HS-5 (cell line): ENCODE results near the gene HDAC7.

Source experiments
- DNase-seq: peaks from one replicate; pipeline ENCODE4 v3.0.0-alpha.2; 2012; ENCODE audit warnings: low read depth

Gene HDAC7

DNA sequence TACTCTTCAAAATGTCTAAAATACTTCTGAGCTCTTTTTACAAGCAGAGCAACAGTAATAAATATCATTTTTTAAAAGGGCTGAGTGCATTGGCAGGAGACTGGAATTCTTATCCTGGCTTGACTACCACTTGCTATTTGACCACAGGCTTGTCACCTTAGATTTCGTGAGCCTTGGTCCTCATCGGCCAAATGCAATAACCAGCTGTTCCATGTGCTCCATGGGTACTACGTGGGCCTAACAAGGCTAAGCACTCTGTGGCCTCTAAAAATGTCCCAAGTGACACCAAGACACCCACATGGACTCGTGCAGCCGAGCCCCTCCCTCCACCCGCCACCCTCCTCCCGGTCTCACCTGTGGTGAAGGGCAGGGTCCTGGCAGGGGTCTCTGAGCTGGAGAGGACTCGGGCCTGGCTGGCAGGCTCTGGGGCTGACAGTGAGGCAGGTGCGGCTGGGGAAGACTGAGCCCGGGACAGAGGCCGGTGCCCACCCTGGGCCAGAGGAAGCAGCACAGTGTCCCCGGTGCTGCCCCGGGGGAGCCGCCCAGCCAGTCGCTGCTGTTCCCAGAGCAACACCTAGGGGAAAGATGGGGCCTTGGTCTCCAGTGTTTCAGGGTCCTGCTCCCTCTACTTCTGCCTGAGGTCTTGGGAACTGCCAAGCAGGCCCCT, 26.6 kb downstream of the HDAC7 start:
- DNase-seq = no peak

DNA sequence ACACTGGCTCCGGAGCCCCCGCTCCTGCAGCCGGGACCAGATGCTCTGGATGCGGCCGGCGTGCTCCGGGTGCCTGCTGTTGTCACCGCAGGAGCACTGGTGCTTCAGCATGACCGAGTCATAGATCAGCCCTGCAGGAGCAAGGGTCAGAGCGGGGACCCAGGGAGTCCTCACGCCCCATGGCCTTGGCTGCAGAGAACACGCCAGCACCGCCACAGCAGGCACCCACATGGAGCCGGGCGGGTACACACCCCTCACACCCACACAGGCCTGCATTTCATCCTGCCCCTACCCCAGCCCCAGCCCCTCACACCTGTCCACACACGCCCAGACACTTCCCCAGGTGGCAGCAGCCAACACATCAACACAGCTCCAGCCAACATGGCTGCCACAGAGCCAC, 27.8 kb downstream of the HDAC7 start:
- no peak for DNase-seq

DNA sequence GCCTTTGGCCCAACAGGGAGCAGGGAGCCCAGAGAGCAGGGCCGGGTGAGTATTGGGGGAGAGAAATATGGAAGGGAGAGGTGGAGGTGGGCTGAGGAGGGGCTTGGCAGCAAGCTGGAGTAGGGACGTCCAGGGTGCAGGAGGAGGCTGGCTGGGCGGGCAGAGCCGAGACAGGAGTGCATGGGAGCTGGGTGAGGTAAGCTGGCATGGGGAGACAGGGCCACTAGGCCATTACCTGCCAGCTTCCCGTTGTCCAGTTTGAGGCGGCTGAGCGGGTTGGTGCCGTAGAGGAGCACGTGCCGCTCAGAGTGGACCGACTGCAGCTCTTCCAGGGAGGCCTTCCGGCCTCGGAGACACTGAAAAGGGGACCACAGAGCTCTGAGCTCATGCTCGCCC, 28.4 kb downstream of the HDAC7 start:
- DNase-seq = no peak

DNA sequence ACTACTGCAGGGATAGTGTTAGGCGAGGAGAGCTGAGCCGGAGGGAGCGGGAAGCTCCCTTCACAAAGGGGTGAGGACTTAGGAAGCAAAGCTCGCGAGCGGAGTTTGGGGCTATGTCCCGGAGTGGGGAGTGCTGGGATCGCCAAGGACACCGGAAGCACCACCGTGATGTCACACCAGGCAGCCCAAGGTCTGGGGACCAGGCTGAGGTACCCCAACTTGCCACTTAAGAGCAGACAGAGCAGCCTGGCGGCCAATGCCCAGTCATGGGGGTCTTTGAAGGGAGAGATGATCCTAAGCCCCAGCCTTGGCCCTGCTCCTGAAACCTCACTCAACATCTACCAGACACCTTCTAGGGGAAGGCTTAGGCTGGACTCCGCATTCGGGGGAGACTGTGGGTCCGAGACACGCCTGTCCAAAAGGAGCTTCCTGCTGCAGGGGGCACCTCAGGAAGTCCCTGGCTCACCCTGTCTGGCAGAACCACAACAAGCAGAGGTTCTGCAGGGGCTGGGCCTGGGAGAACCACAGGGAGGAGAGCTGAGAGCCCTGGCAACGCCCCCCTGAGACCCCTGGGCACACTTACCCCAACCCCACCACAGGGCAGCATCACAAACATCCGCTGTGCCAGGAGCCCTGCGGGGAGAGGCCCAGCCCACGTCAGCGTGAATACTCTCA, 28.9 kb downstream of the HDAC7 start:
- DNase-seq = no peak

DNA sequence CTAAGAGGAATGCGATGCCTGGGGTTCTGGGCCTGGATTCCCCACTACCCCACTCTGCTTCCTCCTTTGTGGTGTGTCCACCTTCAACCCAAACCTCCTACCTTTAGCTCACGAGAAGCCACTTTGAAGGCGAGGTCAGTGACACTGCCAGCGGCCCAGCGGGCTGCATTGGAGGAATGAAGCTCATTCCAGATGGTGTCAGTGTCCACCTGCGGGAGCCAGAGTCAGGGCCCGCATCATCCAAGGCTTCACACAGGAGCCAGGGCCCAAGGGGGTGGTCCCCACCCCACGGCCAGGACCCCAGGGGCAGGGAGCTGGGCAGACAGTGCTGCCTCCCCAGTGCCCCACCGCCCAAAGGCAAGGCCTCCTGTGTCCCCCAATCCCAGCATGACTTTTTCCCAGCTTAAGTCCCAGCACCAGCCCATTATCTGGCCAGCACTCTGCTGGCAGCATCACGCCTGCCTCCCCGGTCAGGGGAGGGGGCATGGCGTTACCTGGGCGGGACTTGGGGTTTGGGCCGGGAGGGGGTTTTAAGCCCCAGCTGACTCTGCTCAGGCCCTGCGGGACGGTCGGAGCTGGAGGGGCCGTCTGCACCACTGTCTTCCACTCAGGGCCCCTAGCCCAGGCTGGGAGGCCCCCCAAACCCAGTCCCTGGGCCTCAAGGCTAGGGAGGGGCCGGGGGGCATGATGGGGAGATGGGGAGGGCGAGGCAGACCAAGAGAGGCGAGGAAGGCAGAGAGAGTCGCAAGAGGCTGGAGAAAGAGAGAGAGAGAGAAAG, 29.8 kb downstream of the HDAC7 start:
- no peak for DNase-seq

DNA sequence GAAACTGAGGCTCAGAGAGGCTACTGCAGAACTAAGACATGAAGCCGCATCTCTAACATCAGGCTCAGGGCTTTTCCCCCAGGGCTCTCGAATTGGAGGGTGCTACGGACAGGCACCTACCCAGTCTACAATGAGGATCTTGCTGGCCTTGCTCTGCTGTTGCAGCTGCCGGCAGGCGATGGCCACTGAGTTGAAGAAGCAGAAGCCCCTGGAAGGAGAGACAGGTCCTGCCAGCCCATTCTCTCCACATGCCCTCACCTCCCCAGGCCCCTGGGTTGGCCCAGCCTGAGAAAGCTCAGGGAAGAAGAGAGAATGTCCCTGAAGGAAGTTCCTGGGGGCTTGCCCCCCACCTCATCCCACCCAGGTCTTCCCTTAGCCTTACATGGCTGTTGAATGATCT, 30.6 kb downstream of the HDAC7 start:
- DNase-seq = no peak

DNA sequence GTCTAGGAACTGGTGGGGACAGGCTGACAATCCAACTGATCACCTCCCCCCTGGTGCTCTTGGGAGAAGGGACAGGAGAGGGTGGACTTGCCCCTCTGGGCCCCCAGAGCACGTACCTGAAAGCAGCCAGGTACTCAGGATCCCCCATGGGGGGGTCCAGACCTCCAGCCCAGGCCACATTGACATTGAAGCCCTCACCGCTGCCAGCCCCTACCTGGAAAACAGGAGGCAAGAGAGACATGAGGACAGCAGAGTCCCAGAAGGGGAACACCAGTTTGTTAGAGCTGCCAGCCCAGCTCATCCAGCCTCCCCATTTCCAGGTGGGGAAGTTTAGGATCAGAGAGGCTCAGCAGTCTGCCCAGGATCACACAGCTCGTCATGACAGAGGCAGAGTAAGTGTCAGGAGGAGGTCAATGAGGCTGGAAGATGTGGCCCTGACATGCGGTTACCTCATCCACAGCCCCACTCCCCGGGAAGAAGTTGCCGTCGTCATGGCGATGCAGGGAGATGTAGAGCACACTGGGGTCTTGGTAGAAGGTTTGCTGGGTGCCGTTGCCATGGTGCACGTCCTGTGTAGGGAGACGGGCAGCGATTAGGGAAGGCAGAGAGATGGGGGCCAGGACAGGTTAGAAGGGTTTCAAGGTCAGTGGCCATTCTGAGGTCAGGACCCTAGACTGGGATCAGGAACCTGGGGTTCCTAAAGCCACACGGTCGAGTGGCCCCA, 31.9 kb downstream of the HDAC7 start:
- DNase-seq = no peak

DNA sequence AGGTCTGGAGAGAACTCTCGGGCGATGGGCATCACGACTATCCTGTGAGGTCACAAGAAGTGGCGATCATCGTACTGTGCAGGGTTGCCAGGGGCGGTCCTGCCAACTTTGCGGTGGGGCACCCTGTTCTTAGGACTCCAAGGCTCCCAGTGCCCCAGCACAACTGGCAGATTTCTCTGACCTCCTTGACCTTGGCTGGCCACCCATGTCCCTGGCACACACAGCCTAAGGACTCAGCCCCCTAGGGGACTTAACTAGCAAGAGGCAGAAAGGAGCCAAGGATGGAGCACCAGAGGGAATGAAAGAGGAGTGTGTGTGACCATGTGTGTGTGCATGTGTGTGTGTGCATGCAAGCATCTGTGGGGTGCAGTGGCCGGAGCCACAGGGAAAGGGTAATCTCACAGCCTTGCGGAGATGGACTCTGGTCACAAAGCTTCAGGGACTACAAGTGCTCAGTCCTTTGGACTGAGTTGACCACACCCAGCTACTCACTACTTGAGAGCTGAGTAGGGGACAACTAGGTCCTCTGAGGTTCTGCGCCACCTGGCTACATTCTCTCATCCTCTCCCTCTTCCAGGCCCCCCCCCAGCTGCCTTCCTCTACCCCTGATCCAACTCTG, 32.9 kb downstream of the HDAC7 start:
- DNase-seq = no peak

DNA sequence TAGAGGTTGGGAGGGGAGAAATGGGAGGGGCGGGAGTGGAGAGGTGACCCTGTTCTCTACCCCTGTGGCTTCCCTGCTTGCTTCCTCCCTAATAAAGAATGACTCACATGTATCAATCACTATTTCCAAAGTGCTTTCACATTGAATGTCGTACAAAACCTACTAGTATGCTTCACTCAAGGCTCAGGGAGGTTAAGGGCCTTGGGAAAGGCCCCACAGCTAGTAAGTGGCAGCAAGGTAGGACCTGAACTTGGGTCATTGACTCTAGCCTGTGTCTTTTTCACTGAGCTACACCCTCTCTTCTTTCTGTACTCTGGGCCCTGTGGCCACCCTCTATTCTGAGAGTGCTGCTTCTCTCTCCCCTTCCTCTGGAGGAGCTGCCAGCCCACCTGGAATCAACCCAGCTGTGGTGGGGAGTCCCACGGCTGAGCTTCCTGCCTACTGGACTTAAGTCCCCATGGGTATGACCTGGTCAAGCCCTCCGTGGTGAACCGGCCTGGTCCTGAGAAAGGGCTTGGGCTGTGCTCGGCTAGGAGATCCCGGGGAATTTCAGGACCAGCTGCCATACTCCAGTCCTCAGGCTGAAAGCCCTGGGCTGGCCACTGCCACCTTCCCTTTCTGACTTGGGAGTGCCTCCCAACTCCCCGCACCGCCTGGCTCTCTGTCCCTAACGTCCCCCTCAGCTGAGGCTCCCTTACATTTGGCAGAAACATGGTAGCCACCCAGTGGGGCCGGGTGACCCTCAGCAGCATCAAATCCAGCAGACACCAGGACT, 33.6 kb downstream of the HDAC7 start:
- DNase-seq = no peak

DNA sequence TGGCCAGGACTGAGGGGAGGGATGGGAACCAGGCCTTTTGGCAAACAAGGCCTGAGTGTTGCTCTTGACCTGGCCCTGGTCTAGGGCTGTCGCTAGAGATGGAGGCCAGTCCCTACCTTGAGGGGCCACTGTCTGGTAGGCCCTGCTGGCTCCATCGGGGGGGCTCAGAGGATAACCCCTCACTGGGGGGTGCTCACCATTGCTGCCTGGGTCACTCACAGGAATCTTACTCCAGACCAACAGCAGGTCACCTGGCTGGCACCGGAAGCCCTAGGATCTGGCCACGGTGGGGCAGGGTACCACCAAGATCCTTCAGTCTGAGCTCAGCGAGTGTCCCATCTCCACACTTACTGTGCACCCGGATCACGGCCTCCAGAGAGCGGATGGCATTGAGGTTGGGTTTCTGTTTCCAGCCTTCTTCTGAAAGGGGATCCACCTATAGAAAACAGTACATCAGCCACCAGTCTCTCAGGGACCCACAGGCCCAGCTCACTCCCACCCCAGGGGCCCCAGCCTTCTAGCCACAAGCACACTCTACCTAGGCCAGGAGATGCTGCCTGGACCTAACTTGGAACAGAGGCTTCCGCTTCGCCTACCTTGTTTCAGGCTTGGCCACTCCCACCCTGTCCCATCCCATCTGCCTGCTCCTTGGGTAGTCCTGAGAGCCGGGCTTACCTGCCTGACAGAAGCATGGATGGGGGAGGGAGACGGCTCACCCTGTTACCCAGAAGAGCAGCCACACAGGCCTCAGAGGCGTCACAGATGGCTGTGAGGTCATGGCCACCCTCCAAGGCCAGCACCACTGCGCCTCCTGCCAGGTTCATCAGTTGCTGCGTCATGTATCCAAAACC, 34.4 kb downstream of the HDAC7 start:
- DNase-seq = no peak

DNA sequence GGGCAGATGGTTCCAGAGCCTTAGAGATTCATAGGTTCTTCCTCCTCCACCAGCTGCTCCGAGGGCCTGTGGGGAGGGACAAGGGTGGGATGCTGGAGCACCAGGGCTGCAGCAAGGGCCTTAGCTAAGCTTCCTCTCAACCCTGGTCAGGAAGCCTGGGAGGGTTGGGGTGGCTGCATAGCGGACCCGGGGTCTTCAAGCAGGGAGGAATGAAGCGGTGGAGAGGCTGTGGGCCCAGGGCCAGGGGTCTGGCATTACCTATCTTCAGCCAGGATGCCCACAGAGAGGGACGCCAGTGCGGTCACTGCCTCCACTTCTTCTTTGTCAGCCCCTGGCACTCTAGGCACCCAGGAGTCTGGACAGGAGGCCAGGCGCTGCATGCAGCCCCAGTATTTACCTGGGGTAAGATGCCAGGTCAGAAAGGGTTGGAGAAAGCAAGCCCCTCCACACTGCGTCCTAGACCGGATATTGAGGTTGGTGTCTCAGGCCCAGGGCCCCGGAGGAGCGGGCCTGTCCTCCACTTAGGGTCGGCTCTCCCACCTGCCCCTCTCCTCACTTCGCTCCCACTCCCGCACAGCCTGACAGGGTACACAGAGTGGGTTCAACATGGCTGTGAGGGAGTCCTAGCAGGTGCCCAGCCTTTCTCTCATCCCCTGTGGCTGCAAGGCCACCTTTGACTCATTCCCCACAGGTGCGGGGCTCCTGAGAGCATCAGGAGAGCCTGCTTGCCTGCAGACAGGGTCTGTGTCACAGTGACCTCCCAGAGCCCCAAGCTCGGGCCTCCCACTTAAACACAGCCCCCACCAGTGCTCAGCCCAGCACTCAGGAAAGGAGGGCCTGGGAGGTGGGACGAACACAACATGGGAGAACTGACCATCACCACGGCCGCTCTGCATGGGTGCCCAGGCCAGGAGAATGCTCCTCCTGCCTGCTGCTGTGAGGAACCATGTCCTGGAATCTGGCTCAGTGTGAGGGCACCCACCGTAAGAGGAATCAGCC, 35.6 kb downstream of the HDAC7 start:
- no peak for DNase-seq

DNA sequence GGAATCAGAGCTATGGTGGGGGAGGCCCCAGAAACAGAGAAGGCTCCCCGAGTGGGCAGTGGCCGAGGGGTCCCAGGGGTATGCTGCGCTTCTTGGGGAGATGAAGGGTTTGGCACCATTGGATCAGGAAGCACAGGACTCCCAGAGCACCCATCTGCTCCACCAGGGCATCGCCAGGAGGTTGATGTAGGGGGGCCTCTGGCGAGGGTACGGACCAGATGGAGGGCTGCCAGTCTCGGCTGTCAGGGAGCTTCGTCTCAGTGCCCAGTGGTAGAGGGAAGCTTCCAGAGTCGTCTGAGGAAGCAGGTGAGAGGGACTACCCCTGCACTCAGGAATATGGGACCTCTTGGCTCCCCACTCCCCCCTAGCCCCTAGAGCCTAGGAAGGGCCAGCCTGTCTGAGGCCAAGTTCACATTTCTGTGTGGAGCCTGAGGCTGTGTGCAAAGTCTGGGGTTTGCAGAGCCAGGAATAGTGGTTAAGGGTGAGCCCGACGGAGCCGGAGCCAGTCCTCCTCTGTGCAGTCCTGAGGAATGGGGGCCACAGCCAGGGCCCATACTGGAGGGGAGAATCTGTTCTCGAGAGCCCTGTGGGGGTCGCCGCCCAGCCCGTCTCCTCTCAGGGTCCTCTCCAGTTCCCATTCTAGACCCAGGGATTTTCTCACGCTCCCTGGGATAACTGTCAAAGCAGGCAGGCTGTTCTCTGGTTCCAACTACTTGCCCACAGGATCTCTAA, 36.5 kb downstream of the HDAC7 start:
- no peak for DNase-seq

DNA sequence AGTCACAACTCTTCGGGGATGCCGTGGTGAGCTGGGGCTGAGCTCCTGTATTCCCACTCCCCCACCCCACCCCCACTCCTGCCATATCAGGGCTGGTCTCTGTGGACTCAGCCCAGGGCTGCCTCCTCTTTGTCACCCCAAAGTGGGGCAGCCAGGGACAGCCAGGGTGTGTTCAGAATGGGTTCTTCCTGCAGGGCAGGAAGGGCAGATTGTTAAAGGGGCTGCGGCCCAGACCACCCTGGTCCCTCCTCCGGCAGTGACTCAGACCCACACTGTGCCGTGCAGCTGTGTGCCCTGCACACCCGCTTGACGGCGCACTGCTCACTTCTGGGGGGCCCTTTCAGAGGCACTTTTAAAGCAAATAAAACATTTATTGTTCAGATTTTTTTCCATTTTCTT, 37.3 kb downstream of the HDAC7 start:
- no peak for DNase-seq

DNA sequence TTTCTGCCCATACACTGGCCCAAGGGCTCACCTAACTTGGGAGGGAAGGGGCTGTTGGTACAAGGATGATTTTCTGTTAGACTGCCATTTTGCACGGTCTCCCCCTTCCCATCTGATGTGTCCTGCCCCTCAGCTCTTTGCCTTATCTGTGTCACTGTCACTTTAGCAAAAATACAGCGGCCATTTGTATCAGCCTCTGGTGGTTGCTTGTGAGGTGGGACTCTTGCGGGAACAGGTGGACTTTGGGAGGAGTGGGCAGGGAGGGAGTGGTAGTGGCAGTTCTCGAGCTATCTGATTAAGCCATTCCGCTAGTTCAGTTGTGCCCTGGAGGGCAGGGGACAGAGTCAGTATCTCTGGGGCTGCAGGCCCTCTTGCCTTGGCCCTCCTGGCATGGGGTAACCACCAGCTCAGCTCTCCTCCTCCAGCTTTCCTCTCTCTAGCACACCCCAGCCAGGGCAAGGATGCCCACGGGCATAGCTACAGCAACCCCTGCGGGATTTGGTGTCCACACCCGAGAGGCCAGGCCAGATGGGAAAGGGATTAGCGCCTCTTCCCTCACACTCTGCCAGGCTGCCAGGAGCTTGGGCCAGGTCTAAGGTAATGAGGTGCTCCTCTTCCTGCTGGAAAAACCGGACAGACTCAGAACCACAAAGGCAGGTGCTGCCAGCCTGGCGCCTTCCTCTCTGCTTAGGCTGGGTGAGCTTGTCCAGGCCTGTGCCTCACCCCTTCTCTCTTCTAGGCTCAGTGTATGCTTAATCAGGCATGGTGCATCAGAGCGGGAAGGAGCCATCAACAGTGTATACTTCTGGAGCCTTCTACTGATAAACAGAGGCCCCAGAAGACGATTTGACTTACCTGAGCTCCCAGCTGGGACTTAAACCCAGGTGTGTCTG, 38.0 kb downstream of the HDAC7 start:
- DNase-seq = no peak

DNA sequence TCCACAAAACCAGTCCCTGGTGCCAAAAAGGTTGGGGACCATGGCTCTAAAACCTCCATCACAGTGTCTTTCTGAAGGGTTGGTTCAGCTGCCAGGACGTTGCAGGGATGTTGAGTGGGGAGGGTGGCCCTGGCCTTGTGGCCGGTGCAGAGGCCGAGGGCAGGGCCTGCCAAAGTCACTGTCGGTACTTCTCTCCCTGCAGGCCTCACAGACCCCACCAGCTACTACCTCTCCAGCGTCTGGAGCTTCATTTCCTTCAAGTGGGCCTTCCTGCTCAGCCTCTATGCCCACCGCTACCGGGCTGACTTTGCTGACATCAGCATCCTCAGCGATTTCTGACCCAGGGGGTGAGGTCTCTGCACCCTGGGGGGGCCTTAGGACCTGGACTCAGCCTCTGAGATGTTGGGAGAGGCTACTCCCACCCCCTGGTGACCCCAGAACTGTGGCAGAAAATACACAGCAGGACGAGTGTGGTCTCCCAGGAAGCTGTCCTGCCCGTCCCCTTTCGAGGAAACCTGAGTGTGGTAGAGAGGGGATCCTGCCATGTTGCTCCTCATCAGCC, 39.7 kb downstream of the HDAC7 start:
- no peak for DNase-seq

DNA sequence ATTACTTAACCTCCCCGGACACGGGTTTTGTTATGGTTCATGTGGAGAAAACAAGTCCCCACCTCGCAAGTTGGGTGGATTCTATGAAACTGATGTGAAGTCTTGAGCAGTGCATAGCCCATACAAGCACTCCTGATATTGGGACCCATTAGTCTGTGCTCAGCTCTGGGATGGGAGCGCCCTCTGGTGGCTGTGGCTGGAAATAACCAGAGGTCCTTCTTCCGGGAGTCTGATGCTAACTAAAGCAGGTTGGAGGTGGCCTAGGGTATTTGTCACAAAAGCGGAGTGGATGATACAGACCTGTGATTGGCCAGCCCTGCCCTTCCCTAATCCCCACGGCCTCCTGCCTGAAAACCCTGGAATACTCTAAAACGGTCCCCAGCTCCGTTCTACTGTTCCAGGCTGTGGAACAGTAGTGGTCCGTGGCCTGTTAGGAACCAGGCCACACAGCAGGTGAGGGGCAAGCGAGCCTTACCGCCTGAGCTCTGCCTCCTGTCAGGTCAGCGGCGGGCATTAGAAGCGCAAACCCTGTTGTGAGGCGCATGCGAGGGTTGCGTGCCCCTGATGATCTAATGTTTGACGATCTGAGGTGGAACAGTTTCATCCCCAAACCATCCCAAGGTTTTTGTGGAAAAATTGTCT, 40.3 kb downstream of the HDAC7 start:
- peak; percentile 68 for DNase-seq

DNA sequence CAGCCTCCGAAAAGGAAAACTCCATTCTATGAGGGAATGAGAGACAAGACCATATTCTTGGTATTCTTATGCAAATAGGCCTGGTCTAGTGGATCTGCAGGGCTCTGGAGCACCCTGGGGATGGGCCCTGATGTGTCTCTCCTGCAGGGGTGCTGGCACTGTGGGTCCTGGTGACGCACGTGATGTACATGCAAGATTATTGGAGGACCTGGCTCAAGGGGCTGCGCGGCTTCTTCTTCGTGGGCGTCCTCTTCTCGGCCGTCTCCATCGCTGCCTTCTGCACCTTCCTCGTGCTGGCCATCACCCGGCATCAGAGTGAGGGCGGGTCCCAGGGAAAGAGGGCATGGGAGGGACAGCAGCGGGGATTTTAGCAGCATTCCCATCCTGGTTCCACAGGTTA, 40.8 kb downstream of the HDAC7 start:
- no peak for DNase-seq
